ENCODE measurements around the gene TBCEL. TPM values are rescaled to one million over a fixed set of nuclear protein-coding genes. Genes with fewer than 3 reads are reported as not detected.

TBCEL gene
- total RNA-seq, 1 donor from 2014 or later = 25.0 TPM

DNA sequence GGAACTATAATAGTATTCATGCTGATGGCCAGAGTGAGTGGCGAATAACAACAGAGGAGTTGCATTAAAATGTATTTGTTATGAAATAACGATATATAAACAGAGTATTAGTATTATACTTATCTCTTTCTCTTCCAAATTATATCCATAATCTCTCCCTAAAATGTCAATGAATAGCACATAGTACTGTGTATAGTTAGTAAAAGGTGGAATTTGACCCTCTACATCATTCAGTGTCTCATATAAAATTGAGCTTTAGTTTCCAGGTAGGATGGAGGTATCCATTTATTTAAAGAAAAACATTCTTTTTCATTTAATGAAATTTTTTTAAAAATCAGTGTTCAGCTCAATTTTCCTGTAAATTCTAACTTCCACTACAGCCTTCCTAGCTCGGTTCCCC, 42.7 kb downstream of the TBCEL start:
- Histone ChIP-seq H3K27ac (replicated peaks) (no peak overlapping the region), H3K9me3 (replicated peaks) (peaks cover 3% of the 10 kb centered on the region), H3K27me3 (ENCODE audit: low read depth) (no peaks in the 10 kb centered on the region), H3K36me3 (peaks cover 69% of the 10 kb centered on the region), H3K4me3 (no peak overlapping the region), H3K4me1 (peaks cover 9% of the 10 kb centered on the region)
- TF ChIP-seq, protein P1, sequence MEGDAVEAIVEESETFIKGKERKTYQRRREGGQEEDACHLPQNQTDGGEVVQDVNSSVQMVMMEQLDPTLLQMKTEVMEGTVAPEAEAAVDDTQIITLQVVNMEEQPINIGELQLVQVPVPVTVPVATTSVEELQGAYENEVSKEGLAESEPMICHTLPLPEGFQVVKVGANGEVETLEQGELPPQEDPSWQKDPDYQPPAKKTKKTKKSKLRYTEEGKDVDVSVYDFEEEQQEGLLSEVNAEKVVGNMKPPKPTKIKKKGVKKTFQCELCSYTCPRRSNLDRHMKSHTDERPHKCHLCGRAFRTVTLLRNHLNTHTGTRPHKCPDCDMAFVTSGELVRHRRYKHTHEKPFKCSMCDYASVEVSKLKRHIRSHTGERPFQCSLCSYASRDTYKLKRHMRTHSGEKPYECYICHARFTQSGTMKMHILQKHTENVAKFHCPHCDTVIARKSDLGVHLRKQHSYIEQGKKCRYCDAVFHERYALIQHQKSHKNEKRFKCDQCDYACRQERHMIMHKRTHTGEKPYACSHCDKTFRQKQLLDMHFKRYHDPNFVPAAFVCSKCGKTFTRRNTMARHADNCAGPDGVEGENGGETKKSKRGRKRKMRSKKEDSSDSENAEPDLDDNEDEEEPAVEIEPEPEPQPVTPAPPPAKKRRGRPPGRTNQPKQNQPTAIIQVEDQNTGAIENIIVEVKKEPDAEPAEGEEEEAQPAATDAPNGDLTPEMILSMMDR (IDR thresholded peaks at IDR 0.05; ENCODE audit: borderline replicate concordance) = no peak
- intact Hi-C loops (cut with micrococcal nuclease) = no loop called here
- DNase-seq = no peak

DNA sequence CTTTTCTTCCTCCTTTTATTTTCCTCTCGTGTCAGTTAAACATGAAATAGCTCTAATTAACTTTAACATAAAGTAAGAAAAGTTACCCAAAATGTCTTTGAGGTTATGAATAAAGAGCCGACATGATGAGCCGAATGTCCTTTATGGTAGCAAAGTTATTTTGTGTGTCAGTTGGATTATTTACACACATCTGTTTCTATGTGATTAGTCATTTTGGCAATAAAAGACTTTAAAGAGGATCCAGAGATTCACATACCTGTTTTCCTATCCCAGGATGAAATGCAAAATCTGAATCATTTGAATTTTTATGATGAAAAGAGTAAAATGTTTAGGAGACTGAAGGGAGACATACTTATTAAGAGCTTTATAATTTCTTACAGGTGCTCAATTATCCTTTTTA, 43.1 kb downstream of the TBCEL start:
- no peak for DNase-seq
- TF ChIP-seq, protein P1 (IDR thresholded peaks at IDR 0.05; ENCODE audit: borderline replicate concordance) = no peak
- Histone ChIP-seq H3K9me3 (replicated peaks) (peaks cover 3% of the 10 kb centered on the region), H3K4me1 (peaks cover 13% of the 10 kb centered on the region), H3K36me3 (peaks cover 68% of the 10 kb centered on the region), H3K27ac (replicated peaks) (no peak overlapping the region), H3K27me3 (ENCODE audit: low read depth) (no peaks in the 10 kb centered on the region), H3K4me3 (no peak overlapping the region)
- intact Hi-C loops (cut with micrococcal nuclease) = no loop called here

DNA sequence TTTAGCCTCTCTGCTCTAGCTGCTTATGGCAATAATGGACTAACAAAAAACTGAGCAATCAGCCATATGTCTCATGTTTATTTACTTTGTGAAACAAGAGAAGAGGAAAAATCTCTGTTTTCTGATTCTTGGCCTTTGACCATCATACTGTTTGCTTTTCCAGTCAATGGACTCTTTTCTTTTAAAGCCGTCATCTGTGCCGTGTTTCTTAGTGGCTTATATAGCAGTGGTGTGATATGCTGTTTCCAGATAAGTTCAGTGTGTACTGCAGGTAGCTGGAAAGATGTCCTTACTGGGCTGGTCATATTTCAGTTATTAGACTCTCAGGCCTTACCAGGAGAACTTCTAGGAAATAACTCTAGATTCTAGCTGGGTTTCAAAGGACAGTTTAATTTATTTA, 43.6 kb downstream of the TBCEL start:
- Histone ChIP-seq H3K27ac (replicated peaks) (no peak overlapping the region), H3K4me3 (no peak overlapping the region), H3K4me1 (peaks cover 17% of the 10 kb centered on the region), H3K36me3 (peaks cover 67% of the 10 kb centered on the region), H3K9me3 (replicated peaks) (peaks cover 3% of the 10 kb centered on the region), H3K27me3 (ENCODE audit: low read depth) (no peaks in the 10 kb centered on the region)
- DNase-seq = no peak
- TF ChIP-seq, protein P1 (IDR thresholded peaks at IDR 0.05; ENCODE audit: borderline replicate concordance) = no peak
- intact Hi-C loops (cut with micrococcal nuclease) = no loop called here

DNA sequence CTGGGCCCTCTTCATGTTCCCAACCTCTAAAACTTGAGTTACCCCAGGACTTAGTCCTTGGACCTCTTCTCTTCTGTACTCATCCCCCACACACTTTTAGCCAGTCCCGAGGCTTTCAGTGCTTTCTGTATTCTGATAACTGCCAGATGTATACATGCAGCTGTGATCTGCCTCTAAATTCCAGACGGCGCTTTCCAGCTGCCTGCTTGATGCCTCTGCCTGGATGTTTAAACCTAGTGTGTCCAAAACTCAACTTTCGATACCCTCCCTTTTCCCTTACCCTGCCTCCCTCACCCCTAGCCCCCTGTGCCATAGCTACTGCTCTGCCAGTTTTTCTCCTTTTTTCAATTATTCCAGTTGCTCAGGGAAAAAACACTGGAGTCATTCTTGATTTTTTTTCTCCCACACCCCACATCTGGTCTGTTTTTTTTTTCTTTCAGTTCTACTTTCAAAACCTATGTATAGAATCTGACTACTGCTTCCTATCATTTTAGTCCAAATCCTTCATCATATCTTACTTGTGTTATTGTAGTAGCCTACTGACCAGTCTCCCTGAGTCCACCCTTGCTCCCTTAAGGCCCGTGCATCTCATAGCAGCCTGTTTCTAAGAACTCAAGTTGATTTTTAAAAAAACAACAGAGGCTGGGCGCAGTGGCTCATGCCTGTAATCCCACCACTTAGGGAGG, 44.2 kb downstream of the TBCEL start:
- H3K27me3 ChIP-seq (ENCODE audit: low read depth) = no peaks in the 10 kb centered on the region
- TF ChIP-seq, protein P1 (IDR thresholded peaks at IDR 0.05; ENCODE audit: borderline replicate concordance) = no peak
- peaks cover 18% of the 10 kb centered on the region for H3K4me1 ChIP-seq
- no peak for DNase-seq
- no peak overlapping the region for H3K4me3 ChIP-seq
- intact Hi-C loops (cut with micrococcal nuclease) = no loop called here
- peaks cover 3% of the 10 kb centered on the region for H3K9me3 ChIP-seq (replicated peaks)
- H3K36me3 ChIP-seq = peaks cover 61% of the 10 kb centered on the region
- H3K27ac ChIP-seq (replicated peaks) = no peak overlapping the region

DNA sequence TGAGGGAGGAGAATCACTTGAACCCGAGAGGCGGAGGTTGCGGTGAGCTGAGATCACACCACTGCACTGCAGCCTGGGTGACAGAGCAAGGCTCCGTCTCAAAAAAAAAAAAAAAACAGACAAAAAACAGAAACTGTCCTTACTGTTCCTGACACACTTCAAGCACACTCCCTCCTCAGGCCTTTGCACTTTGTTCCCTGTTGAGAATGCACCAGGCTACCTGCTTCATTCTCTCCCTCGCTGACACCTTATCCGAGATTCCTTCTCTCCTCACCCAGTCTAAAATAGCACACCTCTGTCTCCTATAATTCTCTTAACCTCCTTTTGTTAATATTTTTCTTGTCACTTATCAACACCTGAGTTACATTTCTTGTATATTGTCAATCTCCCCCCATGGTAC, 44.9 kb downstream of the TBCEL start:
- H3K4me1 ChIP-seq = peaks cover 18% of the 10 kb centered on the region
- intact Hi-C loops (cut with micrococcal nuclease) = no loop called here
- H3K9me3 ChIP-seq (replicated peaks) = peaks cover 3% of the 10 kb centered on the region
- peaks cover 58% of the 10 kb centered on the region for H3K36me3 ChIP-seq
- TF ChIP-seq, protein P1 (IDR thresholded peaks at IDR 0.05; ENCODE audit: borderline replicate concordance) = no peak
- no peak for DNase-seq
- H3K4me3 ChIP-seq = no peak overlapping the region
- no peaks in the 10 kb centered on the region for H3K27me3 ChIP-seq (ENCODE audit: low read depth)
- no peak overlapping the region for H3K27ac ChIP-seq (replicated peaks)

All from left ventricle myocardium inferior (tissue), 1 donor.